Liver (tissue), 9 donors: ENCODE data around the gene ANKRD34B. TPM values are rescaled to one million over a fixed set of nuclear protein-coding genes. Genes with fewer than 3 reads are reported as not detected.

Experiments used
- DNase-seq: peaks from one replicate; pipeline ENCODE4 v3.0.0-alpha.2; 2017; ENCODE audit warnings: low spot score
- H3K27ac ChIP-seq, 2 donors: one replicate each; pipeline ENCODE4 v1.7.0; 2013; ENCODE audit warnings: inconsistent platforms in 2 of 2, low read length in 2 of 2, control low read depth in 1 of 2, low read depth in 1 of 2, mild to moderate bottlenecking in 1 of 2
- H3K27me3 ChIP-seq, 4 donors: one replicate each; pipeline versions ENCODE4 v1.6.1 to v1.7.0; 2013; ENCODE audit warnings: low read length in 3 of 4, inconsistent platforms in 1 of 4, mild to moderate bottlenecking in 1 of 4, moderate library complexity in 1 of 4; ENCODE audit not compliant: control insufficient read depth in 4 of 4, insufficient read depth in 4 of 4
- H3K36me3 ChIP-seq, 4 donors: one replicate each; pipeline versions ENCODE4 v1.6.1 to v1.7.0; 2013; ENCODE audit warnings: low read length in 3 of 4, mild to moderate bottlenecking in 3 of 4, low read depth in 1 of 4, moderate library complexity in 1 of 4; ENCODE audit not compliant: control insufficient read depth in 4 of 4, insufficient read depth in 3 of 4
- H3K4me1 ChIP-seq, 4 donors: one replicate each; pipeline versions ENCODE4 v1.6.1 to v1.7.0; 2013; ENCODE audit warnings: low read length in 3 of 4, mild to moderate bottlenecking in 3 of 4, moderate library complexity in 1 of 4; ENCODE audit not compliant: control insufficient read depth in 4 of 4, insufficient read depth in 4 of 4
- H3K4me3 ChIP-seq, 3 donors: one replicate each; pipeline versions ENCODE4 v1.6.1 to v1.7.0; 2013; ENCODE audit warnings: low read length in 3 of 3, control low read depth in 1 of 3, low read depth in 1 of 3, mild to moderate bottlenecking in 1 of 3
- H3K9ac ChIP-seq, 2 donors: one replicate each; pipeline ENCODE4 v1.7.0; 2013; ENCODE audit warnings: low read length in 2 of 2, mild to moderate bottlenecking in 2 of 2, moderate library complexity in 2 of 2, control low read depth in 1 of 2, low read depth in 1 of 2
- H3K9me3 ChIP-seq, 4 donors: one replicate each; pipeline versions ENCODE4 v1.6.1 to v1.7.0; 2013; ENCODE audit warnings: low read length in 3 of 4; ENCODE audit not compliant: control insufficient read depth in 4 of 4
- ATF3 ChIP-seq: IDR thresholded peaks from 2 replicates; pipeline ENCODE4 v1.6.1; 2016; ENCODE audit warnings: antibody characterized with exemption
- CTCF ChIP-seq: fragments of 150-350 bp; IDR thresholded peaks from 2 replicates; pipeline ENCODE4 v1.5.1; 2017; ENCODE audit warnings: improper control_type of control experiment, low read depth, low read length; ENCODE audit not compliant: missing input control
- EGR1 ChIP-seq, 2 donors: IDR thresholded peaks; 2 replicates each; pipeline ENCODE4 v1.6.1; 2016 to 2018; ENCODE audit warnings: antibody characterized with exemption in 2 of 2, low read depth in 2 of 2
- FOXA1 ChIP-seq: IDR thresholded peaks from 2 replicates; pipeline ENCODE4 v1.6.1; 2016; ENCODE audit warnings: antibody characterized with exemption
- FOXA2 ChIP-seq: IDR thresholded peaks from 2 replicates; pipeline ENCODE4 v1.6.1; 2016; ENCODE audit warnings: antibody characterized with exemption
- GABPA ChIP-seq, 2 donors: IDR thresholded peaks in 1 of 2; conservative IDR thresholded peaks in 1 of 2; 2 replicates each; pipeline ENCODE4 v1.6.1; 2016; ENCODE audit warnings: antibody characterized with exemption in 2 of 2, mild to moderate bottlenecking in 1 of 2, moderate library complexity in 1 of 2
- HNF4A ChIP-seq, 2 donors: conservative IDR thresholded peaks; 2 replicates each; pipeline ENCODE4 v1.6.1; 2016; ENCODE audit warnings: antibody characterized with exemption in 2 of 2, mild to moderate bottlenecking in 2 of 2
- HNF4G ChIP-seq: IDR thresholded peaks from 2 replicates; pipeline ENCODE4 v1.6.1; 2016; ENCODE audit warnings: antibody characterized with exemption
- JUND ChIP-seq, 2 donors: IDR thresholded peaks; 2 replicates each; pipeline ENCODE4 v1.6.1; 2016; ENCODE audit warnings: antibody characterized with exemption in 2 of 2
- MAX ChIP-seq: IDR thresholded peaks from 2 replicates; pipeline ENCODE4 v1.6.1; 2016; ENCODE audit warnings: antibody characterized with exemption
- NR2F2 ChIP-seq: IDR thresholded peaks from 2 replicates; pipeline ENCODE4 v1.6.1; 2016; ENCODE audit warnings: antibody characterized with exemption
- RAD21 ChIP-seq, 2 donors: IDR thresholded peaks; 2 replicates each; pipeline ENCODE4 v1.6.1; 2016; ENCODE audit warnings: antibody characterized with exemption in 2 of 2, mild to moderate bottlenecking in 2 of 2
- REST ChIP-seq: IDR thresholded peaks from 2 replicates; pipeline ENCODE4 v1.6.1; 2016; ENCODE audit warnings: antibody characterized with exemption, mild to moderate bottlenecking
- RXRA ChIP-seq, 2 donors: IDR thresholded peaks; 2 replicates each; pipeline ENCODE4 v1.6.1; 2017 to 2018; ENCODE audit warnings: antibody characterized with exemption in 2 of 2, mild to moderate bottlenecking in 1 of 2
- SP1 ChIP-seq: IDR thresholded peaks from 2 replicates; pipeline ENCODE4 v1.6.1; 2018; ENCODE audit warnings: antibody characterized with exemption, mild to moderate bottlenecking
- TAF1 ChIP-seq: conservative IDR thresholded peaks from 2 replicates; pipeline ENCODE4 v1.6.1; 2016; ENCODE audit warnings: antibody characterized with exemption, mild to moderate bottlenecking
- YY1 ChIP-seq: IDR thresholded peaks from 2 replicates; pipeline ENCODE4 v1.6.1; 2016; ENCODE audit warnings: antibody characterized with exemption, mild to moderate bottlenecking
- ZBTB33 ChIP-seq: IDR thresholded peaks from 2 replicates; pipeline ENCODE4 v1.6.1; 2016; ENCODE audit warnings: antibody characterized with exemption
- WGBS: extraction: QIAGEN DNeasy Blood & Tissue Kit; methylation state at CpG from one replicate; pipeline ENCODE4 v1.1.7; 2013; 5-methylcytosine and 5-hydroxymethylcytosine counted together
- polyA plus RNA-seq, 2 donors: library from polyadenylated mRNA; stranded (reverse) in 1 of 2; unstranded in 1 of 2; fragments of 200-250 nt in 1 of 2; fragments of >200 nt in 1 of 2; fragmentation: Nextera tagmentation in 1 of 2; extraction: Ambion mirVana in 1 of 2; gene quantifications; one replicate each; pipeline versions ENCODE4 v1.2.1 to v1.2.3, GENCODE V29; 2013 to 2015
- total RNA-seq, 2 donors: library from RNA; depleted of rRNA; stranded (reverse); fragments of >200 nt; gene quantifications; one replicate each; pipeline ENCODE4 v1.2.3, GENCODE V29; 2014
- donor health status: healthy.
- donor health status: healthy.
- donor health status: healthy.
- donor health status: healthy.
- donor health status: healthy.

ANKRD34B gene
- total and polyA plus RNA-seq, 4 donors: 0.04 to 0.05 TPM; not detected in 2

GRCh38 chr5:80607343-80607742, 37.3 kb upstream of the ANKRD34B start:
- Histone ChIP-seq H3K9me3 (no peaks in the 10 kb centered on the region), H3K4me1 (peaks cover 0 to 17% (median 11%) of the 10 kb centered on the region in 4 donors), H3K36me3 (no peaks in the 10 kb centered on the region), H3K27me3 (no peaks in the 10 kb centered on the region), H3K27ac (peak overlapping the region in 1 of 2 donors; percentile 10), H3K4me3 (no peak overlapping the region), H3K9ac (no peak overlapping the region)
- no peak for DNase-seq
- TF ChIP-seq JUND (IDR thresholded peaks at IDR 0.05) (no peak), ATF3 (no peak), NR2F2 (no peak), RAD21 (IDR thresholded peaks at IDR 0.05) (no peak), FOXA2 (no peak), YY1 (no peak), MAX (no peak), RXRA (IDR thresholded peaks at IDR 0.05) (no peak), GABPA (IDR thresholded peaks at IDR 0.05 in 1 of 2, conservative IDR thresholded peaks at IDR 0.05 in 1 of 2) (no peak), SP1 (no peak)

- no peak overlapping the region for H3K4me3 ChIP-seq
- H3K9ac ChIP-seq: no peak overlapping the region
- WGBS: 94% methylated on average over 2 of the region's 2 CpGs
Measured at GRCh38 chr5:80600943-80601693, 31.0 kb upstream of the ANKRD34B start.

More at GRCh38 chr5:80600943-80601693, 31.0 kb upstream of the ANKRD34B start:
- TF ChIP-seq HNF4G (no peak), TAF1 (no peak), RXRA (IDR thresholded peaks at IDR 0.05) (no peak), CTCF (no peak), EGR1 (IDR thresholded peaks at IDR 0.05; ENCODE audit: low read depth in 2 of 2) (no peak), JUND (IDR thresholded peaks at IDR 0.05) (no peak), YY1 (no peak), ATF3 (no peak), ZBTB33 (no peak), GABPA (IDR thresholded peaks at IDR 0.05 in 1 of 2, conservative IDR thresholded peaks at IDR 0.05 in 1 of 2) (no peak), SP1 (no peak), HNF4A (conservative IDR thresholded peaks at IDR 0.05) (no peak), FOXA1 (no peak), NR2F2 (no peak), RAD21 (IDR thresholded peaks at IDR 0.05) (no peak), REST (no peak), MAX (no peak), FOXA2 (no peak)
- no peak for DNase-seq
- no peaks in the 10 kb centered on the region for H3K9me3 ChIP-seq
- no peak overlapping the region for H3K27ac ChIP-seq
- H3K27me3 ChIP-seq: no peaks in the 10 kb centered on the region
- H3K4me1 ChIP-seq: no peaks in the 10 kb centered on the region
- H3K36me3 ChIP-seq: no peaks in the 10 kb centered on the region
